ENCODE measurements around the gene LINGO3. TPM values are rescaled to one million over a fixed set of nuclear protein-coding genes. Genes with fewer than 3 reads are reported as not detected.
"Not testable (repeated sequence)": the region's sequence is repeated elsewhere in the genome, so short reads cannot be mapped to it uniquely, and the experiment has no call there.

LINGO3 gene
- total RNA-seq, 1 donor from 2014 or later = not detected

DNA sequence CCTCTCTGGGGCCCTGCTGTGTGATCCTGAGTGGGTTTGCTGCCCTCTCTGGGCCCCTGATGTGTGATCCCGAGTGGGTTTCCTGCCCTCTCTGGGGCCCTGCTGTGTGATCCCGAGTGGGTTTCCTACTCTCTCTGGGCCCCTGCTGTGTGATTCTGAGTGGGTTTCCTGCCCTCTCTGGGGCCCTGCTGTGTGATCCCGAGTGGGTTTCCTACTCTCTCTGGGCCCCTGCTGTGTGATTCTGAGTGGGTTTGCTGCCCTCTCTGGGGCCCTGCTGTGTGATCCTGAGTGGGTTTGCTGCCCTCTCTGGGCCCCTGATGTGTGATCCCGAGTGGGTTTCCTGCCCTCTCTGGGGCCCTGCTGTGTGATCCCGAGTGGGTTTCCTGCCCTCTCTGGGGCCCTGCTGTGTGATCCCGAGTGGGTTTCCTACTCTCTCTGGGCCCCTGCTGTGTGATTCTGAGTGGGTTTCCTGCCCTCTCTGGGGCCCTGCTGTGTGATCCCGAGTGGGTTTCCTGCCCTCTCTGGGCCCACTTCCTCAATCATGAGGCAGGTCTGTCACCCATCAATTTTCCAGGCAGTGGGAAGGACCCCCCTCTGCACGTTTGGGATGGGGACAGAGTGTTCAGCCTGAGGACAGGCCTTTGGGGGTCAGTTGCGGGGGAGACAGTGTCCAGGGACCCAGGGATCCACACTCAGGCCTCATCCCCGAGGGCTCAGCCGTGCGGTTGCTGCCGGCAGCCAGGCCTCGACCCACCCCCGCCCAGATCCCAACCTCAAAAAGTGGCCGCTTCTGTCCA is 26.5 kb downstream of the LINGO3 start:
- not testable (repeated sequence) for DNase-seq

- DNase-seq = no peak
Observed at GRCh38 chr19:2280633-2281264, 27.2 kb downstream of the LINGO3 start.

- no peak for DNase-seq
Observed at GRCh38 chr19:2278459-2279158, 29.3 kb downstream of the LINGO3 start.

DNA sequence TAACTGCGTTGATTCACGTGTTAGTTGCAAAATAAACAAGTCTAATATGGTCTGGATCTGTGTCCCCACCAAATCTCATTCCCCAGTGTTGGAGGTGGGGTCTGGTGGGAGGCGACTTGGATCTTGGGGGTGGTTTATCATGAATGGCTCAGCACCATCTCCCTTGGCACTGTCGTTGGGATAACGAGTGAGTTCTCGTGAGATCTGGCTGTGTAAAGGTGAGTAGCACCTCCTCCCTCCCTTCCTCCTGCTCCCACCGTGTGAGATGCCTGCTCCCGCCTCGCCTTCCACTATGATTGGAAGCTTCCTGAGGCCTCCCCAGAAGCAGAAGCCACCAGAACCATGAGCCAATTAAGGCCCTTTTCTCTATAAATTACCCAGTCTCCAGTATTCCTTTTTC is 30.8 kb downstream of the LINGO3 start:
- DNase-seq = no peak

DNA sequence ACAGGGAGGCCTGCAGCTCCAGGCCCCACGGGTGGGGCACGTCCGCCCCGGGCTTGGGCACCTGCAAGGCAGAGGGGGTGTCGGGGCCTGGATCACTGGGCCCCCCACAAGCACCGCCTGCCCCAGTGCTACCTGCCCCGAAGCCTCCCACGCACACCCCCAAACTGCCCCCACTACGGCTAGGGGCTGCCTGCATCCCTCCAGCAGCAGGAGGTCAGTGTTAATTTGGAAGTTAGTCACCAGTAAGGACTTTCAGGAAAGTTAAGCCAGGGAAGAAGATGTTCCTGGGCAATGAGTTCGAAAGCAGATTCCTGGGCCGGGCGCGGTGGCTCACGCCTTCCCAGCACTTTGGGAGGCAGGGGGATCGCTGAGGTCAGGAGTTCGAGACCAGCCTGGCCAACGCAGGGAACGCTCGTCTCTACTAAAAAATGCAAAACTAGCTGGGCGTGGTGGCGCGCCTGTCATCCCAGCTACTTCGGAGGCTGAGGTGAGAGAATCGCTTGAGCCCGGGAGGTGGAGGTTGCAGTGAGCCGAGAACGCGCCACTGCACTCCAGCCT is 31.4 kb downstream of the LINGO3 start:
- no peak for DNase-seq

- DNase-seq = no peak
Observed at GRCh38 chr19:2275588-2276428, 32.1 kb downstream of the LINGO3 start.

GRCh38 chr19:2274931-2275535 is 32.9 kb downstream of the LINGO3 start:
- DNase-seq = peak; percentile 77

GRCh38 chr19:2274185-2274711 is 33.7 kb downstream of the LINGO3 start:
- DNase-seq = no peak

- peak; percentile 71 for DNase-seq
Observed at GRCh38 chr19:2273356-2274184, 34.4 kb downstream of the LINGO3 start.

DNA sequence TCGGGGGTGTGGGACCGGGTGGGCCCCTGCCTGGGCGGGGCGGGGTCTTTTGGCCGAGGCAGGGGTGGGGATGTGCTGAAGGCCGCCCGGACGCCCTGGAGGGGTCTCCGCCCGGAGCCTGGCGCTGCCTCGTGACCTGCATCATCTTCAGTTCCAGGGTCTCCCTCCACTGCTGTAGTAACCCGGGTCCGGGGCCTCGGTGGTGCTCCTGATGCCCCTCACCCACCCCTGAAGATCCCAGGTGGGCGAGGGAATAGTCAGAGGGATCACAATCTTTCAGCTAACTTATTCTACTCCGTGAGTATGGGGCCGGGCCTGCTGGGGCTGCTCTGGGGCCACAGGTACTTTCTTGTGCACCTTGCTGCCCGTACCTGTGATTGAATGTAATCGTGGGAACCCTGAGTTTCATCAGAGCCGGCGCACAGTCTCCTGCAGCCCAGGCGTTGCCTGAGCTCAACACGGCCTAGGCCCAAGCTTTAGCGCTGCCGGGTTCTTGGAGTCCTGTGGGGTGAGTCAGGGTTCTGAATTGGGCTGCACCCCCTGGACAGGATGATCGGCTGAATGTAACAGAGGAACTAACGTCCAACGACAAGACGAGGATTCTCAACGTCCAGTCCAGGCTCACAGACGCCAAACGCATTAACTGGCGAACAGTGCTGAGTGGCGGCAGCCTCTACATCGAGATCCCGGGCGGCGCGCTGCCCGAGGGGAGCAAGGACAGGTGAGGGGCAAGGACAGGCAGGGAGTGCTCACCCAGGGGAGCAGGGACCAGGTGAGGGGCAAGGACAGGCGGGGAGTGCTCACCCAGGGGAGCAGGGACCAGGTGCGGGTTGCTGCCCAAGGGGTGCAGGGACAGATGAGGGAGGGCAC is 36.5 kb downstream of the LINGO3 start:
- DNase-seq = peak; percentile 36

DNA sequence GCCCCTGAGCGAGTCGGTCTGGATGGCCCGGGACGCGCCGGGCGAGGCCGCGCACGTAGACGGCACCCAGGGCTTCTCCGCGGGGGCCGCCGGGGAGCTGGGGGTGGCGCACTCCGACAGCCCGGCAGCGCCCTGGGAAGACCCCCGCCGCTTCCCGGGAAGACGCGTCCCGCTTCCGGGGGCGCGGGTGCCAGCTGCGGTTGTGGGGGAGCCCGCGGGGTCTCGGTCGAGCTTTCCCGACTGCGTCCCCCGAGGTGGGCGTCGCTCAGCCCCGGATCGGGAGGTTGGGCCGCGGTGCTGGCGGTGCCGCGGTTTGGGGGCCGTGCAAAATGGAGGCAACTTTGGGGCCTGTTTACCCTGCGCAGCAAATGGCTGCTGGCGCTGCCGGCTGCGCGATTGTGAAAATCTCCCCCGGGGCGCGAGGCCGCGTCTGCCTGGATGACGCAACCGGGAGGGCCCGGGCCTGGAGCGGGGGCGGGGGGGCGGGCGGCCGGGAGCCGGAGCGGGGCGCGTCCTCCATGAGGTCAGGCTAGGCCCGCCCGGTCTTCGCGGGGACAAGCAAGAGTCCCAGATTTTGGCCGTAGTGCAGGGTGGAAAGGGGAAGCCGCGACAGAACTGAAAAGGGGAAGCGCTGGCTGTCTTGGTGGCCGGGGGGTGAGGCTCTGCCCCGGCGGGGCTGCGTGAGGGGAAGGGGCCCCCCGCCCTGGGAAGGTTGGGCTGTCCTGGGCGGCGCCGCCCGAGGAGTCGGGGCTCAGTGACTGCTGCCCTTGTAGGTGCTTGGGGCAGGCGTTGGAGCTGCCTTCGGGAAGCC is 37.3 kb downstream of the LINGO3 start:
- DNase-seq = peak; percentile 84

- peak; percentile 23 for DNase-seq
Observed at GRCh38 chr19:2270157-2270422, 37.9 kb downstream of the LINGO3 start.

DNA sequence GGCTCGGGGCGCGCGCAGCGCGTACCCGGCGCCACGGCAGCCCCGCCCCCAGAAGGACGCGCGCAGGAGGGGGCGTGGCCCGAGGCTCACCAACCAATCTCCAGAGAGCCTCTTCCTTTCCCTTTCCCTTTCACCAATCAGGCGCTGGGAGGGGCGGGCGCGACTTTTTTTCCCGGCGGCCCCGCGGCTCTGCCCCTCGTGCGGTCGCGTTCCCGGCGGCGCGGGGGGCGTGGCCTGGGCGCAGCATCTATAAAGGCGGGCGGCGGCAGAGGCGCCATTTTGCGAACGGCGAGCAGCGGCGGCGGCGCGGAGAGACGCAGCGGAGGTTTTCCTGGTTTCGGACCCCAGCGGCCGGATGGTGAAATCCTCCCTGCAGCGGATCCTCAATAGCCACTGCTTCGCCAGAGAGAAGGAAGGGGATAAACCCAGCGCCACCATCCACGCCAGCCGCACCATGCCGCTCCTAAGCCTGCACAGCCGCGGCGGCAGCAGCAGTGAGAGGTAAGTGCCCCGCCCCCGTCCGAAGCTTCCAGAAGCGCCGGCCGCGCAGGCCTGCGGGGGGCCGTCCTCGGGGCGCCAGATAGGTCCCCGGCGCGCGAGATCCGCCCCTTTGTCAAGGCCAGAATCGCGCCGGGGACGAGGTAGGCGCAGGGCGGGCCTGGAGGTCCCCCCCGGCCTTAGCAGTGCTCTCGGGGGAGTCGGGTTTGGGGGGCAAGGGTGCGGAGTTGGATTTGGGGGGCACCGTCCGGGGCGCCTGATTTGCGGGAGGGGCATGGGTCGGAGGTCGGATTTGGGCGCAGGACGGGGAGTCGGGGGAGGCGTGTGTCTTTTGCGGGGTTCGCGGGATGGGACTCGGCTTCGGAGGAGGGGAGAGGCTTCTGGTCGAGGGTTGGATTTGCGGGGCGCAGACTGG is 38.5 kb downstream of the LINGO3 start:
- peak; percentile 98 for DNase-seq

GRCh38 chr19:2268861-2269243 is 39.1 kb downstream of the LINGO3 start:
- no peak for DNase-seq

DNA sequence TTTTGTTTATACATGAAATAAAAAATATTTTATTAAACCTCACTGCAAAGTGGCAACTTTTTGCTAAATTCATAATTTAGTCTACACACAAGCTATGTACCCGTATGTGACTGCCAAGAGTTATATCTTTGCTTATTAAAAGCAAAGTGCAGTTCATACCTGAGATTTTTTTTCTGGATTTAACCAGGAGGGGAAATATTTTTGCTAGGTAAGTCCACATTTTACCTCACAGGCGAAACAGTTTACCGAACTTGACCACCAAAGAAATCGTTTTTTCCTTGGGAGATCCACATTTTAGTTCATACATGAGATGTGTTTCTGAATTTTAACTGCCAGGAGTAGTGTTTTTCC is 39.5 kb downstream of the LINGO3 start:
- DNase-seq = no peak

DNA sequence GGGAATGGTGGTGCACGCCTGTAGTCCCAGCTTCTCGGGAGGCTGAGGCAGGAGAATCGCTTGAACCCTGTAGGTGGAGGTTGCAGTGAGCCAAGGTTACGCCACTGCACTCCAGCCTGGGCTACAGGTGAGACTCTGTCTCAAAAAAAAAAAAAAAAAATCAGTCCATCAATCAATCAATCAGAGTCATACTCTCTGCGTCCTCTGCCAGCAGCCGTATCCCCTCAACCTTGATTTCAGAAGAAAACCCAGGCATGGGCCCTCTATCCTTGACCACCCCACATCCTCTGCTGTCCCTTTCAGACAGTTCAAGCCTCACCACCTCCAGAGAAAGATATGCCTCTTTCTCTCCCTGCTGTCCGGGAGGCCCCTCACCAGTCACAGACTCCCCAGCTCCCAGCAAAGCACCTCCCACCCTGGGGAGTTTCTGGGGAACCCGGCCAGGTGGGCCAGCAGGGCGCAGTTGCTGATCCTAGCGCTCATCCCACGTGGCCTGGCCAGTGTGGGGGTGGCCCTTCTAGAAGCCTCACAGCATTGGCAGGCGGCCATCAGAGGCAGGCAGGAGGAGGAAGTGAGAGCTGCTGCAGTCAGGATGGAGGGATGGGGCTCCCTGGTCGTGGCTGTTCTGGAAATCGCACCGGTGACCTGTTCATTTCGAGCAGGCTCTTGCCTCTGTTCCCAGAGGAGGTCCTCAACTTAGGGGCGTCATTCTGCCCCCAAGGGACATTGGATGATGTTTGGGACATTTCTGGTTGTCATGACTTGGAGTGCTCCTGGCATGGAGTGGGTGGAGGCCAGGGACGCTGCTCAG is 41.6 kb downstream of the LINGO3 start:
- peak; percentile 84 for DNase-seq
